Peyer's patch (tissue), 4 donors: ENCODE measurements around the gene MSS51. TPM values are rescaled to one million over a fixed set of nuclear protein-coding genes. Genes with fewer than 3 reads are reported as not detected.

Source experiments
- DNase-seq, 3 donors: peaks; one replicate each; pipeline ENCODE4 v3.0.0-alpha.2; 2017 to 2019
- H3K27ac ChIP-seq, 4 donors: fragments of 200-600 bp; sonication (generic); one replicate each; pipeline ENCODE4 v1.5.1; 2016 to 2019
- H3K27me3 ChIP-seq, 2 donors: fragments of 200-600 bp; sonication (generic); one replicate each; pipeline ENCODE4 v1.5.1; 2019
- H3K36me3 ChIP-seq, 3 donors: fragments of 200-600 bp; sonication (generic); one replicate each; pipeline ENCODE4 v1.5.1; 2016 to 2019
- H3K4me1 ChIP-seq, 4 donors: fragments of 200-600 bp; sonication (generic); one replicate each; pipeline ENCODE4 v1.5.1; 2016 to 2019
- H3K4me3 ChIP-seq, 4 donors: fragments of 200-600 bp; sonication (generic); 1 replicate in 3 of 4; 2 replicates in 1 of 4; pipeline ENCODE4 v1.5.1; 2016 to 2019; ENCODE audit warnings: mild to moderate bottlenecking in 1 of 4
- H3K9me3 ChIP-seq, 4 donors: fragments of 200-600 bp; sonication (generic); one replicate each; pipeline ENCODE4 v1.5.1; 2016 to 2019; ENCODE audit warnings: mild to moderate bottlenecking in 1 of 4
- CTCF ChIP-seq, 6 experiments: fragments of 450-650 bp in 4 of 6; fragments of 200-600 bp in 2 of 6; sonication (generic) in 1 of 6; IDR thresholded peaks; one replicate each; pipeline ENCODE4 v1.5.1; 2017 to 2019; ENCODE audit warnings: antibody characterized with exemption in 6 of 6, mild to moderate bottlenecking in 3 of 6, moderate library complexity in 1 of 6
- POLR2A ChIP-seq, 2 donors: fragments of 450-650 bp; IDR thresholded peaks; one replicate each; pipeline ENCODE4 v1.5.1; 2017; ENCODE audit warnings: antibody characterized with exemption in 2 of 2, mild to moderate bottlenecking in 2 of 2, moderate library complexity in 2 of 2
- total RNA-seq, 4 donors: library from RNA; depleted of rRNA; stranded (reverse); fragments of >200 nt; gene quantifications; one replicate each; pipeline ENCODE4 v1.1.0, GENCODE V29; 2016

MSS51 gene
- total RNA-seq, 4 donors from 2014 or later: 3.3 to 7.5 (median 5.2) TPM

DNA sequence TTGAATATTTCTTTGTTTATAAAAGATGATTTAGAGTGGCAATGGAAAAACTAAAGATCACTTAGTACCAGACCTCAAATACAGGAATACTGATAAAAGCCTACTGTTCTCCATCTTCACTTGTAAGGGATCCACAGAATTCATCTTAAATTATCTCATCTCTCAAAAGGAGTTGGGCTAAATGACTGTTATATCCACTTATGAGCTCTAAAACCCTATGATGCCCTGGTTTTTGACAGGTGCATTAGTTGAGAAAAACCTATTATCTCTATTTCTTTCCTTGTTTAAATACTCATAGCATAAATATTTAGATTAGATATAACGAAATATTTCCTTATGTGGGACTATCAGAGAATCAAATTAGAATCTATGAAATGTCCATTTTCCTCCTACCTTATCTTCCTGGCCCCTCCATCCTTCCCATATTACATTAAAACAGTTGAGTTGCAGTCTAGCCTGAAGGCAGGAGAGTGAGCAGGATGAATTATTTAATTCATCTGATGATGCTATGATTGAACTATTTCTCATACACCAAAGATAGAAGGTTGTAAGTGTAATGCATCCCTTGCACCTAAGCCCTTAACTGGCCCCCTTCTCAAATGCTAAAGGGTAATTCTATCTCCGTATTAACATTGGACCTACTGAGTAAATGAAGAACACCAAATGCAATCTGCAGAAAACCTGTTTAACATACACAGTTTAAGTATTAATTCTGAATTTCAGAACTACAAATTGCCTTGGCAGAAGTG is 32.8 kb upstream of the MSS51 start:
- no peak for DNase-seq

DNA sequence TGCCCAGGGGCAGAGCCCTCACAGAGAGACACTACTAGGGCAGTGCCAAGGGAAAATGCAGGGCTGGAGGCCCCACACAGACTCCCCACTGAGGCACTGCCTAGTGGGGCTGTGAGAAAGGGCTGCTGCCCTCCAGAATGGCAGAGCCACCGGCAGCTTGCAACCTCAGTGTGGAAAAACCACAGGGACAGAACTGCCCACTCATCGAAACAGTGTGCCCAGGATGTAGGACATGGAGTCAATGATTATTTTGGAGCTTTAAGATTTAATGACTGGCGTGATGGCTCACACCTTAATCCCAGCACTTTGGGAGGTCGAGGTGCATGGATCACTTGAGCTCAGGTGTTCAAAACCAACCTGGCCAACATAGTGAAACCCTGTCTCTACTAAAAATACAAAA is 27.5 kb upstream of the MSS51 start:
- TF ChIP-seq POLR2A (IDR thresholded peaks at IDR 0.05) (no peak), CTCF (IDR thresholded peaks at IDR 0.05) (no peak)
- no peak overlapping the region for H3K4me3 ChIP-seq
- H3K9me3 ChIP-seq: no peaks in the 10 kb centered on the region
- no peak overlapping the region for H3K27ac ChIP-seq
- H3K36me3 ChIP-seq: peaks cover 0 to 21% (median 0%) of the 10 kb centered on the region in 3 donors
- DNase-seq: no peak
- no peaks in the 10 kb centered on the region for H3K4me1 ChIP-seq
- H3K27me3 ChIP-seq: no peaks in the 10 kb centered on the region

More for the DNA sequence above, 32.8 kb upstream of the MSS51 start:
- no peak for TF ChIP-seq CTCF (IDR thresholded peaks at IDR 0.05)
- TF ChIP-seq POLR2A (IDR thresholded peaks at IDR 0.05): no peak
- H3K27me3 ChIP-seq: no peaks in the 10 kb centered on the region
- H3K4me3 ChIP-seq: no peak overlapping the region
- H3K36me3 ChIP-seq: peaks cover 0 to 65% (median 0%) of the 10 kb centered on the region in 3 donors
- no peak overlapping the region for H3K27ac ChIP-seq
- H3K4me1 ChIP-seq: no peaks in the 10 kb centered on the region
- no peaks in the 10 kb centered on the region for H3K9me3 ChIP-seq

DNA sequence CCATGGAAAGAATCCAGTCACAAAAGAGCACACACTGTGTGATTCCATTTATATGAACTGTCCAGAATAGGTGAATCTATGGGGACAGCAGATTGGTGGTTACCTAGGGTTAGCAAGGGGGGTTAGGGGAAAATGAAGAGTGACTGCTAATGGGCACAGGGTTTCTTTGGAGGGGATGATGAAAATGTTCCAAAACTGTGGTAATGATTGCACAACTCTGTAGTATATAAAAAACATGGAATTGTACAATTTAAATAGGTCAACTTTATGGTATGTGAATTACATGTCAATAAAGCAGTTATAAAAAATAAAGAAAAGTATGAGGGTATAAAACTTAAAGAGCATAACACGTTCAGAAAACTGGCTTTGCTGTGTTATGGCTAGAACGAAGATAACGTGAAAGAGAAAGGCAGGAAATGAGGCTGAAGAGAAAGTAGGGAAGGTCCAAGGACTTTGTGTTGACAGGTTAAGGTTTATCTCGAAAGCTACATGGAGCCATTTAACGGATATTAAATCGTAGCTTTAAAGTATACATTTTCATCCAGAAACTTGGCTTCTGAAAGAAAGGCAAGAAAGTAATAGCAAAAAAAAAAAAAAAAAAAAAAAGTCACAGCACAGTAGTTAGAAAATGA is 26.4 kb upstream of the MSS51 start:
- Histone ChIP-seq H3K9me3 (no peaks in the 10 kb centered on the region), H3K4me3 (no peak overlapping the region), H3K36me3 (peaks cover 0 to 12% (median 0%) of the 10 kb centered on the region in 3 donors), H3K4me1 (no peaks in the 10 kb centered on the region), H3K27ac (no peak overlapping the region), H3K27me3 (no peaks in the 10 kb centered on the region)
- TF ChIP-seq POLR2A (IDR thresholded peaks at IDR 0.05) (no peak), CTCF (IDR thresholded peaks at IDR 0.05) (no peak)
- DNase-seq: no peak

DNA sequence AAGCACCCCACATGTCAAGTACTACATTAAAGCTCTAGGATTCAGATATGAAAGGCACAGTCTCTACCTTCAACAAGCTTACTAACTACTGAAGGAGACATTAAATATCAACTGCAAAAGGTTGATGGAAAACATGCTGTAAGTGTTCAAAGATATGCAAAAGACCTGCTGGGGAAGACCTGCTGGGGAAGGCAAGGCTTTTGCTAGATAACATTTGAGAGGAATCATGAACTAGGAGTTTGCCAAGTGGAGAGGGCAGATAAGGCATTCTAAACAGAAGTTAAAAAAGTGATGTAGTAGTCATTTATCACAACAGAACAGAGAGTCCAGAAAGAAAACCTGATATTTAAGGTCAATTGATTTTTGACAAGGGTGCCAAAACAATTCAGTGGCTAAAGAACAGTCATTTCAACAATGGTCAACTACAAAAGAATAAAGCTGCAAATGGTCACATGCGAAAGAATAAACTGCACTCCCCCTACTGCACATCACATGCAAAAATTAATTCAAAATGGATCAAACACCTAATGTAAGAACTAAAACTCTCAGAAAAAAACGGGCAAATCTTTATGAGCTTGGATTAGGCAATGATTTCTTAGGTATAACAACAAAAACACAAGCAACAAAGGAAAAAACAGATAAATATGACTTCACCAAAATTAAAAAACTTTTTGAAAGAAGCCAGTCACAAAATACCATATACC is 23.0 kb upstream of the MSS51 start:
- H3K9me3 ChIP-seq: no peaks in the 10 kb centered on the region
- no peak for DNase-seq

DNA sequence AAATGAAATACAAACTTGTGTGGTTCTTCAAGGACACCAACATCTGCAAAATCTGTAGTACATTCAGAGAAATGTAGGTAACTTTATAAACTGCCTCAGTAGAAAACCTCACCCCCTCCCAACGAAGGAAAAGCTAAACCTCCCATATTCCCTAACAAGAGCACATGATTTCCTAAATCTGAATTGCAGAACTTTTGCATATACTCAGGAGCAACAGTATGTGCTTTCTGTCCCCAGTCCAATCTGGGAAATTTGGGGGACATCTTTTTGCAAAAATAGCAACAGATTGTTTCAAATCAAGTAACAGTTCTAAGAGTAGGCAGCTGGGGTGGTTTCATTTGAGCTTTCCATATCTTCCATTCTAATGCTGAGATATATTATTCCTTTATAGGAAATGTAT is 15.8 kb upstream of the MSS51 start:
- no peak for DNase-seq
- Histone ChIP-seq H3K27ac (no peak overlapping the region), H3K4me3 (no peak overlapping the region), H3K9me3 (no peaks in the 10 kb centered on the region), H3K36me3 (peaks cover 0 to 39% (median 0%) of the 10 kb centered on the region in 3 donors), H3K4me1 (no peaks in the 10 kb centered on the region), H3K27me3 (no peaks in the 10 kb centered on the region)
- no peak for TF ChIP-seq POLR2A (IDR thresholded peaks at IDR 0.05)
- TF ChIP-seq CTCF (IDR thresholded peaks at IDR 0.05): no peak

More for the DNA sequence above, 23.0 kb upstream of the MSS51 start:
- H3K36me3 ChIP-seq: peaks cover 0 to 19% (median 0%) of the 10 kb centered on the region in 3 donors
- H3K27me3 ChIP-seq: no peaks in the 10 kb centered on the region
- H3K27ac ChIP-seq: no peak overlapping the region
- H3K4me1 ChIP-seq: no peaks in the 10 kb centered on the region
- TF ChIP-seq POLR2A (IDR thresholded peaks at IDR 0.05) (no peak), CTCF (IDR thresholded peaks at IDR 0.05) (no peak)
- H3K4me3 ChIP-seq: no peak overlapping the region
